GM12873 (cell line): Measurements from ENCODE around the gene MRTFA.

Experiments used
- CTCF ChIP-seq: IDR thresholded peaks from 2 replicates; pipeline ENCODE4 v1.5.1; 2012; ENCODE audit warnings: low read depth, mild to moderate bottlenecking, moderate library complexity, low read length, control low read depth; ENCODE audit not compliant: insufficient read depth; ENCODE audit errors: missing control alignments

The MRTFA gene

GRCh38 chr22:40653361-40653760 is 16.8 kb upstream of the MRTFA start:
- no peak for TF ChIP-seq CTCF

GRCh38 chr22:40651563-40652501 is 15.3 kb upstream of the MRTFA start:
- TF ChIP-seq CTCF = no peak

- no peak for TF ChIP-seq CTCF
These were observed 14.5 kb upstream of the MRTFA start for GRCh38 chr22:40651057-40651456.

GRCh38 chr22:40648386-40648785 is 11.9 kb upstream of the MRTFA start:
- TF ChIP-seq CTCF = no peak

- no peak for TF ChIP-seq CTCF
These were observed 9.2 kb upstream of the MRTFA start for GRCh38 chr22:40645579-40646197.

GRCh38 chr22:40642316-40642715 is 5.8 kb upstream of the MRTFA start:
- TF ChIP-seq CTCF = no peak

- TF ChIP-seq CTCF = no peak
These were observed 4.8 kb upstream of the MRTFA start for GRCh38 chr22:40641269-40641668.
